Rectal smooth muscle tissue (tissue), 1 donor: ENCODE results near the gene GSDME.

Source experiments
- H3K27ac ChIP-seq: one replicate; pipeline ENCODE4 v1.7.0; 2013; ENCODE audit warnings: low read depth, low read length, inconsistent platforms
- H3K27me3 ChIP-seq: one replicate; pipeline ENCODE4 v1.7.0; 2013; ENCODE audit warnings: low read length; ENCODE audit not compliant: control insufficient read depth, insufficient read depth
- H3K36me3 ChIP-seq: one replicate; pipeline ENCODE4 v1.7.0; 2013; ENCODE audit warnings: low read length; ENCODE audit not compliant: control insufficient read depth, insufficient read depth
- H3K4me1 ChIP-seq: one replicate; pipeline ENCODE4 v1.7.0; 2013; ENCODE audit warnings: low read length; ENCODE audit not compliant: control insufficient read depth, insufficient read depth
- H3K4me3 ChIP-seq: one replicate; pipeline ENCODE4 v1.7.0; 2013; ENCODE audit warnings: low read length
- H3K9ac ChIP-seq: one replicate; pipeline ENCODE4 v1.7.0; 2013; ENCODE audit warnings: low read length

The GSDME gene

GRCh38 chr7:24788075-24788474 is 30.8 kb upstream of the GSDME start:
- no peak overlapping the region for H3K4me3 ChIP-seq
- H3K36me3 ChIP-seq, result no peaks in the 10 kb centered on the region
- H3K27ac ChIP-seq, result no peak overlapping the region
- H3K9ac ChIP-seq, result no peak overlapping the region
- no peaks in the 10 kb centered on the region for H3K4me1 ChIP-seq
- no peaks in the 10 kb centered on the region for H3K27me3 ChIP-seq

DNA sequence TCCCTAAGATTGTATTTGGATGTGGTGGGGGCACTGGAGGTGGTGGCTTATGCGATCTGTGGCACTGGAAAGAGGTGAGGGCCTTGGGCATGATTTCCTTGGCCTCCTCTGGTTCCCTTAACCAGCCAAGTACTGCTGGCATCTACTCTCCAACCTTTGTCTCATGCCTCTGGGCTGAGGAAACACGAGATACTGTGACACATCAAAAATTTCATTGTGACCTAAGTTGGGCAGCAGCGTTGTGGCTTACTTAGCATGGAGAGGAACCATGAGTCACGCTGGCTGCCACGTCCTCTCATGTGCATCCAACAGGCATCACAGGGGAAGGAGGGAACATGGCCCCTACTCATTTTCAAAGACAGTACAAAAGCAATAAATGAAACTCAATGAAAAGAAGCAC is 29.7 kb upstream of the GSDME start:
- Histone ChIP-seq H3K9ac (no peak overlapping the region), H3K27ac (no peak overlapping the region), H3K4me3 (no peak overlapping the region), H3K27me3 (no peaks in the 10 kb centered on the region), H3K36me3 (no peaks in the 10 kb centered on the region), H3K4me1 (no peaks in the 10 kb centered on the region)

GRCh38 chr7:24786306-24786705 is 29.0 kb upstream of the GSDME start:
- Histone ChIP-seq H3K27ac (no peak overlapping the region), H3K4me3 (no peak overlapping the region), H3K9ac (no peak overlapping the region), H3K27me3 (no peaks in the 10 kb centered on the region), H3K4me1 (no peaks in the 10 kb centered on the region), H3K36me3 (no peaks in the 10 kb centered on the region)

GRCh38 chr7:24784277-24784676 is 27.0 kb upstream of the GSDME start:
- no peak overlapping the region for H3K9ac ChIP-seq
- H3K4me1 ChIP-seq, result no peaks in the 10 kb centered on the region
- no peak overlapping the region for H3K4me3 ChIP-seq
- H3K36me3 ChIP-seq, result no peaks in the 10 kb centered on the region
- no peak overlapping the region for H3K27ac ChIP-seq
- H3K27me3 ChIP-seq, result no peaks in the 10 kb centered on the region

DNA sequence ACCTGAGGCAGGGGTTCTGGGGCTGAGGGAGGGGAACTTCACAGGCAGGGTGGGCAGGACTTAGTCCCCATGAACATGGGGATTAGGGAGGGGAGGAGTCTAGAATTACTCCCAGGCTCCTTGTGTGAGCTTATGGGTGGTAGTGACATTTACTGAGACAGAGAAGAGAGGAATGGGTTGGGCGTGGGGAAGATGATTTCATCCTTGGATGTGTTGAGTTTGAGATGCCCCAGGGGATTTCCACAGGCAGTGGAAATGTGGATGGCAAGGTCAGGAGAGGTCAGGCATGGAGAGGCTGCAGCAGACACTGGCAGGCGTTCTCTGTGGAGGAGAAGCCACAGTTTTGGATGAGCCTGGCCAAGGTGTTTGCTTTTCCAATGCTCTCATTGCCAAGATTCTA is 26.4 kb upstream of the GSDME start:
- Histone ChIP-seq H3K36me3 (no peaks in the 10 kb centered on the region), H3K4me3 (no peak overlapping the region), H3K9ac (no peak overlapping the region), H3K27ac (no peak overlapping the region), H3K4me1 (no peaks in the 10 kb centered on the region), H3K27me3 (no peaks in the 10 kb centered on the region)

- Histone ChIP-seq H3K36me3 (no peaks in the 10 kb centered on the region), H3K9ac (no peak overlapping the region), H3K27me3 (no peaks in the 10 kb centered on the region), H3K4me3 (no peak overlapping the region), H3K27ac (no peak overlapping the region), H3K4me1 (no peaks in the 10 kb centered on the region)
Measured at GRCh38 chr7:24781106-24781505, 23.8 kb upstream of the GSDME start.

- no peak overlapping the region for H3K9ac ChIP-seq
- no peaks in the 10 kb centered on the region for H3K36me3 ChIP-seq
- H3K4me3 ChIP-seq, result no peak overlapping the region
- H3K27ac ChIP-seq, result no peak overlapping the region
- H3K27me3 ChIP-seq, result no peaks in the 10 kb centered on the region
- H3K4me1 ChIP-seq, result no peaks in the 10 kb centered on the region
Measured at GRCh38 chr7:24779283-24779655, 22.0 kb upstream of the GSDME start.

DNA sequence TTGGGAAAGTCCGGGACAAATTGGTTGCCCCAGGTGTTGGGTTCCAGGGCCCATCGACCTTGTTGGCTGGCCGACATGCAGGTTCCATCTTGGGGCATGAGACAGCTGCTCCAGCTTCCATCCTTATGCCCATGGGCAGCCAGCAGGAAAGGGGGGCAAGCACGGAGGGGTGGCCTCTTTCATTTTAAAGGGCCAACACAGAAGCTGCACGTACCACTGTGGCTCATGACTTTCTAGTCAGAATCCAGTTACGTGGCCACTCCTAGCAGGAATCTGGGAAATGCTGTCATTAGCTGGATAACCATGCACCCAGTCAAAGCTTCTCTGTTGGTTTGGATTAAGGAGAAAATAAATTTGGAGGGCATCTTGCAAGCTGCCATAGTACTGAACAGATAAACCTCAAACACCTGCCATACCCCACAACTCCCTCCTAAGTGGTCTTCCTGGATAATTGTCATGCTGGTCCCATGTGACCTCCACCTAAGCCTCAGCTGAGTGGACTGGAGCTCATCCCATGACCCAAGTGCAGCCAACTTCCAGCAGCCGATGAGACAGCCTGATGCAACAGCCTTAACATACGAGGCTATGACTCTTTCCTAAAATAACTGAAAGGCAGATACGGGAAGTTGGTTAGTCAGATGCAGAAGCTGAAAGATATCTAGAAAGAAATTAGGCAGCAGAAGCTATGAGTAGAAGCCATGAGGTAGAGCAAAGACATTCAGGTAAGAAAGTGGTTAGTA is 21.4 kb upstream of the GSDME start:
- Histone ChIP-seq H3K36me3 (no peaks in the 10 kb centered on the region), H3K4me3 (no peak overlapping the region), H3K9ac (no peak overlapping the region), H3K4me1 (no peaks in the 10 kb centered on the region), H3K27ac (no peak overlapping the region), H3K27me3 (no peaks in the 10 kb centered on the region)

GRCh38 chr7:24777806-24778205 is 20.5 kb upstream of the GSDME start:
- Histone ChIP-seq H3K9ac (no peak overlapping the region), H3K4me3 (no peak overlapping the region), H3K27me3 (no peaks in the 10 kb centered on the region), H3K36me3 (no peaks in the 10 kb centered on the region), H3K4me1 (no peaks in the 10 kb centered on the region), H3K27ac (no peak overlapping the region)

GRCh38 chr7:24773646-24774045 is 16.4 kb upstream of the GSDME start:
- Histone ChIP-seq H3K27ac (no peak overlapping the region), H3K4me1 (no peaks in the 10 kb centered on the region), H3K36me3 (no peaks in the 10 kb centered on the region), H3K4me3 (no peak overlapping the region), H3K27me3 (no peaks in the 10 kb centered on the region), H3K9ac (no peak overlapping the region)

- H3K36me3 ChIP-seq, result no peaks in the 10 kb centered on the region
- no peaks in the 10 kb centered on the region for H3K27me3 ChIP-seq
- H3K4me1 ChIP-seq, result no peaks in the 10 kb centered on the region
- H3K9ac ChIP-seq, result no peak overlapping the region
- H3K27ac ChIP-seq, result no peak overlapping the region
- no peak overlapping the region for H3K4me3 ChIP-seq
Measured at GRCh38 chr7:24769851-24770250, 12.6 kb upstream of the GSDME start.

DNA sequence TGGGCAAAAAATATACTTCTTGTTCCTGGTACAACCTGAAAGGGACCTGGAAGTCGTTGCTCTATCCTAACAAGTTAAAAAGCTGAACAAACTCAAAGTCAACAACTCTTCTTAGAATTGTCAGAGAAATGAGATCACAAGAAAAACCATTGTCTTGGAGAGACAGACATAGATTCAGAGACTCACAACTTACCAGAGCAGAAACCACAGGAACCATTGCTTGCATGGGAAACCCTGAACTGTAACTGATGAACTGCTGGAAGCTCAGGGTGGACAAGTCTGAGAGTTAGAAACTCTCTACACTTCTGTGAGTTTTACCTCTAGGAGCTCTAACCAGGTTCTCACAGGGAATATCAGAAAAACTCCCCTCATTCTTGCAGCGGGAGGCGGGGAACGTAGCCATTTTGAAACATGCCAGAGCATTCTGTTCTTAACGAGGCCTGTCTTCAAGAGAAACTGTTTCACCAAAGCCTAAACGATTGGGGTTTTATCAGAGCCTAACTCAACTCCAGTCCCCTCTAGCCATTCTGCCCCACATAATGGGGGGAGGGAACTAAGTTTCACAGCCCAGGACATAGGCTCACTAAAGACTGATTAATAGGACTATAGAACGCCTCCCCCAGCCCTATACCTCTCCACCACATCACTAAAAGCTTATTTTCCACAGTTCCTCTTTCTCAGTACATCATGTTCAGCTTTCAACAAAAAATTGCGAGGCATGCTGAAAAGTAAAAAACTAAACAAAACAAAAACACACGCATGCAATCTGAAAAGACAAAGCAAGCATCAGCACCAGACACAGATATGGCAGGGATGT is 12.0 kb upstream of the GSDME start:
- Histone ChIP-seq H3K4me3 (no peak overlapping the region), H3K36me3 (no peaks in the 10 kb centered on the region), H3K27me3 (no peaks in the 10 kb centered on the region), H3K27ac (no peak overlapping the region), H3K9ac (no peak overlapping the region), H3K4me1 (no peaks in the 10 kb centered on the region)
